WTC11 (cell line): ENCODE results near the gene PADI1.

Experiments used
- CREB1 ChIP-seq: sonication (generic); formaldehyde crosslinking; IDR thresholded peaks from 2 replicates; pipeline ENCODE4 v1.8.0; 2023; ENCODE audit warnings: mild to moderate bottlenecking, missing genetic modification reagents
- FOXK1 ChIP-seq: sonication (generic); formaldehyde crosslinking; IDR thresholded peaks from 2 replicates; pipeline ENCODE4 v1.8.0; 2022; ENCODE audit warnings: mild to moderate bottlenecking, moderate library complexity, missing genetic modification reagents
- IRF2 ChIP-seq: sonication (generic); formaldehyde crosslinking; IDR thresholded peaks from 2 replicates; pipeline ENCODE4 v1.8.0; 2022; ENCODE audit warnings: low read depth, missing genetic modification reagents, borderline replicate concordance
- TF ChIP-seq, protein P1 (sequence below): fragments of 250-450 bp; sonication (Bioruptor Pico); conservative IDR thresholded peaks from 2 replicates; pipeline ENCODE4 v1.9.0; 2021; ENCODE audit warnings: mild to moderate bottlenecking
- TF ChIP-seq, protein P2 (sequence below): sonication (generic); formaldehyde crosslinking; IDR thresholded peaks from 2 replicates; pipeline ENCODE4 v1.8.0; 2022; ENCODE audit warnings: mild to moderate bottlenecking, missing genetic modification reagents
- TF ChIP-seq, protein P3 (sequence below): fragments of 200-600 bp; IDR thresholded peaks from 2 replicates; pipeline ENCODE4 v1.8.0; 2022; ENCODE audit warnings: antibody characterized with exemption
- TF ChIP-seq, protein P4 (sequence below): sonication (generic); formaldehyde crosslinking; IDR thresholded peaks from 2 replicates; pipeline ENCODE4 v1.8.0; 2022; ENCODE audit warnings: mild to moderate bottlenecking, missing genetic modification reagents

DNA sequence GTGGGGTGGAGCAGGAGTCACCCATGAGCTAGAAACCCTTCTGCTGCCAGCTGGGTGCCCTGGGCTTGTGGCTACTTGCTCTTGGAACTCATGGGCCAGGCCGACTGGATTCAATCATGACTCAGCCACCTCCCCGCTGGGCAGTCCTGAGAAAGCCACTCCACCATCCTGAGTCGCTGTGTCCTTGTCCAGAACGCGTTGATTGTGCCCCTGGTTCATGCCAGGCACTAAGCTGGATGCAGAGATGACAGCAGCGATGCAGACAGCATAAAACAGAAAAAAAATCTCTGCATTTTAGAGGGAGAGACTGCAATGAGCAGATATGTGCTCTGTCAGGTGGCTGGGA, 10.6 kb downstream of the PADI1 start:
- TF ChIP-seq CREB1 (no peak), FOXK1 (CRISPR knock-in tag) (no peak), IRF2 (no peak)
- TF ChIP-seq, protein P1, sequence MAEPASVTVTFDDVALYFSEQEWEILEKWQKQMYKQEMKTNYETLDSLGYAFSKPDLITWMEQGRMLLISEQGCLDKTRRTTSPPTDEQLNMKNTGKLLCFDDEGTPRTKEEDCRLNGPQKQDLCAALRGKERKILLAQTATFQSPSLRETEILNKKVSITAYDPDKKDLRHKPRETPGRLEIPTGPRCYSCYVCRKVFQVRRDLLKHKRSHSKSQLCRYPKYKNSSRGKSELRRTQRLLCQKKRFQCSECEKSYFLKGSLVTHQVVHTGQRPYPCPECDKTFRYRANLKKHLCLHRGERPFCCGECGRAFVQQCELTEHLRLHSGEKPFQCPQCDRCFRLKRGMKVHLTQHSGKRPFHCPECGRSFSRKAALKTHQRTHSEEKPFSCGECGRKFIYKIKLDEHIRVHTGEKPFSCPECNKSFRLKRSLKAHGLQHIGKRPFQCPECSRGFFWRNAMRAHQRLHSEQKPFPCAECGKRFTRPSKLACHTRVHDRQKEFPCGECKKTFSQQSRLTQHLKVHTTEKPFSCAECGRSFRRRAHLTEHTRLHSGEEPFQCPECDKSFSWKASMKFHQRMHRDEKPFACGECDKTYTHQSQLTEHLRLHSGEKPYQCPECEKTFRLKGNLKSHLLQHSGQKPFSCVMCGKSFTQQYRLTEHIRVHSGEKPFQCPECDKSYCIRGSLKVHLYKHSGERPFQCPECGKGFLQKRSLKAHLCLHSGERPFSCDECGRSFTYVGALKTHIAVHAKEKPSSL = no peak
- TF ChIP-seq, protein P2, sequence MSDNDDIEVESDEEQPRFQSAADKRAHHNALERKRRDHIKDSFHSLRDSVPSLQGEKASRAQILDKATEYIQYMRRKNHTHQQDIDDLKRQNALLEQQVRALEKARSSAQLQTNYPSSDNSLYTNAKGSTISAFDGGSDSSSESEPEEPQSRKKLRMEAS (CRISPR knock-in tag) = no peak
- TF ChIP-seq, protein P3, sequence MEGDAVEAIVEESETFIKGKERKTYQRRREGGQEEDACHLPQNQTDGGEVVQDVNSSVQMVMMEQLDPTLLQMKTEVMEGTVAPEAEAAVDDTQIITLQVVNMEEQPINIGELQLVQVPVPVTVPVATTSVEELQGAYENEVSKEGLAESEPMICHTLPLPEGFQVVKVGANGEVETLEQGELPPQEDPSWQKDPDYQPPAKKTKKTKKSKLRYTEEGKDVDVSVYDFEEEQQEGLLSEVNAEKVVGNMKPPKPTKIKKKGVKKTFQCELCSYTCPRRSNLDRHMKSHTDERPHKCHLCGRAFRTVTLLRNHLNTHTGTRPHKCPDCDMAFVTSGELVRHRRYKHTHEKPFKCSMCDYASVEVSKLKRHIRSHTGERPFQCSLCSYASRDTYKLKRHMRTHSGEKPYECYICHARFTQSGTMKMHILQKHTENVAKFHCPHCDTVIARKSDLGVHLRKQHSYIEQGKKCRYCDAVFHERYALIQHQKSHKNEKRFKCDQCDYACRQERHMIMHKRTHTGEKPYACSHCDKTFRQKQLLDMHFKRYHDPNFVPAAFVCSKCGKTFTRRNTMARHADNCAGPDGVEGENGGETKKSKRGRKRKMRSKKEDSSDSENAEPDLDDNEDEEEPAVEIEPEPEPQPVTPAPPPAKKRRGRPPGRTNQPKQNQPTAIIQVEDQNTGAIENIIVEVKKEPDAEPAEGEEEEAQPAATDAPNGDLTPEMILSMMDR = no peak
- TF ChIP-seq, protein P4, sequence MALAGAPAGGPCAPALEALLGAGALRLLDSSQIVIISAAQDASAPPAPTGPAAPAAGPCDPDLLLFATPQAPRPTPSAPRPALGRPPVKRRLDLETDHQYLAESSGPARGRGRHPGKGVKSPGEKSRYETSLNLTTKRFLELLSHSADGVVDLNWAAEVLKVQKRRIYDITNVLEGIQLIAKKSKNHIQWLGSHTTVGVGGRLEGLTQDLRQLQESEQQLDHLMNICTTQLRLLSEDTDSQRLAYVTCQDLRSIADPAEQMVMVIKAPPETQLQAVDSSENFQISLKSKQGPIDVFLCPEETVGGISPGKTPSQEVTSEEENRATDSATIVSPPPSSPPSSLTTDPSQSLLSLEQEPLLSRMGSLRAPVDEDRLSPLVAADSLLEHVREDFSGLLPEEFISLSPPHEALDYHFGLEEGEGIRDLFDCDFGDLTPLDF (CRISPR knock-in tag) = no peak
